ENCODE data around the gene TNS4.
A peak's percentile ranks its signal among the peaks of the same experiment; 100 is the strongest.

Gene TNS4

GRCh38 chr17:40498281-40499084, 2.9 kb downstream of the TNS4 start:
- DNase-seq (ENCODE audit: low read depth) = no peak
- peak overlapping the region; percentile 100 for H3K4me3 ChIP-seq (ENCODE audit: low read length)
- TF ChIP-seq CTCF (IDR thresholded peaks at IDR 0.05; ENCODE audit: insufficient read depth, low read depth, low read length, missing control alignments) = no peak

- no peak for TF ChIP-seq CTCF (IDR thresholded peaks at IDR 0.05; ENCODE audit: insufficient read depth, low read depth, low read length, missing control alignments)
- peak; percentile 81 for DNase-seq (ENCODE audit: low read depth)
- H3K4me3 ChIP-seq (ENCODE audit: low read length) = peak overlapping the region; percentile 100
Measured at GRCh38 chr17:40497695-40498094, 3.7 kb downstream of the TNS4 start.

- peak overlapping the region; percentile 100 for H3K4me3 ChIP-seq (ENCODE audit: low read length)
- no peak for DNase-seq (ENCODE audit: low read depth)
- TF ChIP-seq CTCF (IDR thresholded peaks at IDR 0.05; ENCODE audit: insufficient read depth, low read depth, low read length, missing control alignments) = no peak
Measured at GRCh38 chr17:40496634-40497420, 4.6 kb downstream of the TNS4 start.

- no peak for DNase-seq (ENCODE audit: low read depth)
- TF ChIP-seq CTCF (IDR thresholded peaks at IDR 0.05; ENCODE audit: insufficient read depth, low read depth, low read length, missing control alignments) = no peak
- H3K4me3 ChIP-seq (ENCODE audit: low read length) = peak overlapping the region; percentile 100
Measured at GRCh38 chr17:40496170-40496569, 5.3 kb downstream of the TNS4 start.

- TF ChIP-seq CTCF (IDR thresholded peaks at IDR 0.05; ENCODE audit: insufficient read depth, low read depth, low read length, missing control alignments) = no peak
- DNase-seq (ENCODE audit: low read depth) = no peak
- H3K4me3 ChIP-seq (ENCODE audit: low read length) = peak overlapping the region; percentile 100
Measured at GRCh38 chr17:40495140-40495539, 6.3 kb downstream of the TNS4 start.

GRCh38 chr17:40493697-40494096, 7.7 kb downstream of the TNS4 start:
- no peak for TF ChIP-seq CTCF (IDR thresholded peaks at IDR 0.05; ENCODE audit: insufficient read depth, low read depth, low read length, missing control alignments)
- peak; percentile 86 for DNase-seq (ENCODE audit: low read depth)
- H3K4me3 ChIP-seq (ENCODE audit: low read length) = peak overlapping the region; percentile 29

Measured in epithelial cell of esophagus (primary cell).